Measurements from ENCODE around the gene TBC1D5.
"Not testable (repeated sequence)": the region's sequence is repeated elsewhere in the genome, so short reads cannot be mapped to it uniquely, and the experiment has no call there.

The TBC1D5 gene

GRCh38 chr3:17153209-17153608, 589.2 kb downstream of the TBC1D5 start:
- no peak for DNase-seq

- DNase-seq = no peak
Observed at GRCh38 chr3:17151598-17152373, 590.6 kb downstream of the TBC1D5 start.

GRCh38 chr3:17149076-17149475, 593.4 kb downstream of the TBC1D5 start:
- DNase-seq = no peak

- DNase-seq = no peak
Observed at GRCh38 chr3:17144665-17144993, 597.8 kb downstream of the TBC1D5 start.

GRCh38 chr3:17143893-17144664, 598.4 kb downstream of the TBC1D5 start:
- DNase-seq = no peak

- DNase-seq = no peak
Observed at GRCh38 chr3:17142516-17142915, 599.9 kb downstream of the TBC1D5 start.

- DNase-seq = no peak
Observed at GRCh38 chr3:17141699-17142098, 600.7 kb downstream of the TBC1D5 start.

- no peak for DNase-seq
Observed at GRCh38 chr3:17140670-17141505, 601.5 kb downstream of the TBC1D5 start.

- no peak for DNase-seq
Observed at GRCh38 chr3:17138246-17139039, 604.0 kb downstream of the TBC1D5 start.

- no peak for DNase-seq
Observed at GRCh38 chr3:17137321-17137826, 605.1 kb downstream of the TBC1D5 start.

GRCh38 chr3:17136136-17136721, 606.2 kb downstream of the TBC1D5 start:
- DNase-seq = no peak

GRCh38 chr3:17135696-17136095, 606.7 kb downstream of the TBC1D5 start:
- DNase-seq = no peak

GRCh38 chr3:17133632-17134545, 608.5 kb downstream of the TBC1D5 start:
- DNase-seq = no peak

- DNase-seq = peak; percentile 59
Observed at GRCh38 chr3:17132286-17133115, 609.9 kb downstream of the TBC1D5 start.

- no peak for DNase-seq
Observed at GRCh38 chr3:17130956-17131355, 611.5 kb downstream of the TBC1D5 start.

- DNase-seq = no peak
Observed at GRCh38 chr3:17129556-17129955, 612.9 kb downstream of the TBC1D5 start.

- not testable (repeated sequence) for DNase-seq
Observed at GRCh38 chr3:17128671-17129070, 613.8 kb downstream of the TBC1D5 start.

- no peak for DNase-seq
Observed at GRCh38 chr3:17125738-17126442, 616.5 kb downstream of the TBC1D5 start.

GRCh38 chr3:17122758-17123157, 619.7 kb downstream of the TBC1D5 start:
- no peak for DNase-seq

All from NCI-H524 treated with DMSO at 0.1 percent for 48 hours (cell line).